ENCODE measurements around the gene SBK1. TPM values are rescaled to one million over a fixed set of nuclear protein-coding genes. Genes with fewer than 3 reads are reported as not detected.

Gene SBK1
- total RNA-seq, 4 donors from 2014 or later, result 0.09 to 0.38 (median 0.12) TPM; not detected in 1

DNA sequence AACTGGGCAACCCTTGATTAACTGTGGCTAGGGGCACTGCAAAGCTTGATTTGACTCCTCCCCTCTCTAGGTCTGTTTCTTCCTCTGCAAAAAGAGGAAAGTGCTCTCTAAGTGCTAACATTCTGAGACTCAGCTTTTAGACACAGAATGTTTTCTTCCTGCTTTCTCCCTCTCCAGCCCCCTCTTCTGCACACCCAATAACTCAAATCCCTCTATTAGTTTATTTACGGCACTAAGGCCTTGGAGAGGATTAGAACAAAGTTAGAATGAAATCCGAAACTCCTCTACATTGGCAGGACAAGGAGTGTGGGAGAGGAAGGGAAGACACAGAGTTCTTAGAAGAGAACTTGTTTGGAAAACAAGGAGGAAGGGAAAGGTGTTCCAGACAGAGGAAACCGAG is 3.3 kb upstream of the SBK1 start:
- TF ChIP-seq CTCF (IDR thresholded peaks at IDR 0.05), result no peak
- DNase-seq (ENCODE audit: low spot score) (no peak), ATAC-seq (ENCODE audit: low FRiP score) (no peak)

DNA sequence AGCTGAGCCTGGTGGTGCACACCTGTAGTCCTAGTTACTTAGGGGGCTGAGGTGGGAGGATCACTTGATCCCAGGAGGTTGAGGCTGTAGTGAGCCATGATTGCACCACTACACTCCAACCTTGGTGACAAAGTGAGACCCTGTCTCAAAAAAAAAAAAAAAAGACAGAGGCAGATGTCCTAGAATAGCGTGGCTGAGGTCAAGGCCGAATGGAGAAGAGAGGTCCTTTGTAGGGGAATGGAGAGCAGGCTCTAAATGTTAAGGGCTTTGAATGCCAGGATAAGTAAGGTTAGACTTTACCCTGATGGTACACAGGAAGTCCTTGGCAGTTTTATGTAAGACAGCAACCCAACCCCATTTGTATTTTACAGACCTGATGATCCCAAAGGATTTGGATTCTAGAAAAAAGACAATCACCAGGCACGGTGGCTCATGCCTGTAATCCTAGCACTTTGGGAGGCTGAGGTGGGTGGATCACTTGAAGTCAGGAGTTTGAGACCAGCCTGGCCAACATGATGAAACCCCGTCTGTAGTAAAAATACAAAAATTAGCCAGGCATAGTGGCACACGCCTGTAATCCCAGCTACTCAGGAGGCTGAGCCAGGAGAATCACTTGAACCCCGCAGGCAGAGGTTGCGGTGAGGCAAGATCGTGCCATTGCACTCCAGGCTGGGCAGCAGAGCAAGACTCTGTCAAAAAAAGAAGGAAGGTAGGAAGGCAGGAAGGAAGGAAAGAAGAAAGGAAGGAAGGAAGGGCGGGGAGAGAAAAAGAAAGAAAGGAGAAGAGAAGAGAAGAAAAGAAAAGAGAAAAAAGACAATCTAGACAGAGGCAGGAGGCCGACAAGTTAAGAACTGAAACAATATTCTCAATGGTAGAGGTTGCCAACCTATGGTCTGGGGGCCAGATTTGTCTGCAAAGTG is 2.1 kb upstream of the SBK1 start:
- ATAC-seq (ENCODE audit: low FRiP score) (no peak), DNase-seq (ENCODE audit: low spot score) (no peak)
- no peak for TF ChIP-seq CTCF (IDR thresholded peaks at IDR 0.05)

DNA sequence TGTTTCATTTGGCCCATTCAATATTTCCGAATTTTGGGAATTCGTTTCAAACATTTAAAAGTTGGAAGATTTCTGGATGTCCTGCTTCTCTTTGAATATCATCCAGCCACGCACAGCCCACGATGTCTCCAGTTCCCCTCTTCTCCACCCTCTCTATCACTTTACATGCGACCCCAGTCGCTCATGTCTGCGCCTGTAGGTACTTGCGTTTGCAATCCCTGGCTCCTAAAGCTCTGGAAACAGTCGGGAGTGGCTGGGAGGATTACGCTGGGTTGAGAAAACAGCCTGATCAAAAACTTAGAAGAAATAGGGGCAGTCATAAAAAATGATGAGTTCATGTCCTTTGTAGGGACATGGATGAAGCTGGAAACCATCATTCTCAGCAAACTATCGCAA is 1.5 kb upstream of the SBK1 start:
- no peak for TF ChIP-seq CTCF (IDR thresholded peaks at IDR 0.05)
- DNase-seq (ENCODE audit: low spot score) (no peak), ATAC-seq (ENCODE audit: low FRiP score) (no peak)

GRCh38 chr16:28292731-28293600 is 641 bp downstream of the SBK1 start:
- ATAC-seq (ENCODE audit: low FRiP score) (peak; percentile 14), DNase-seq (ENCODE audit: low spot score) (no peak)
- TF ChIP-seq CTCF (IDR thresholded peaks at IDR 0.05), result no peak

DNA sequence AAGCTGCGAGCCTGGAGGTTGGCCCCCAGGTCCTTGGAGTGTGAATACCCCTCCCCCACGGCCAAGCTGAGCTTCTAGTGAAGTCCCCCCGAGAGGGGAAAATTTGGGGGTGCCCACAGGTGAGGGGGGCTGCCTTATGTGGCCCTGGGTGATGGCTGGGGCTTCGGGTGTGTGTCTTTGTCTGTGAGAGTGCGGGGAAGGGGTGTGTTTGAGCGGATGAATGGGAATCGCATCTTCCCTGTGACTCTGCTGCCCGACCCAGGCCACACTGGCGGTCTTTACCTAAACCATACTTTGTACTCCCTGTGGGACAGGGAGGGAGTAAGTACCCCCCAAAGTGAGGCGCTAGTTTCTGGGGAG is 1.3 kb downstream of the SBK1 start:
- TF ChIP-seq CTCF (IDR thresholded peaks at IDR 0.05), result no peak
- ATAC-seq (ENCODE audit: low FRiP score) (no peak), DNase-seq (ENCODE audit: low spot score) (no peak)

DNA sequence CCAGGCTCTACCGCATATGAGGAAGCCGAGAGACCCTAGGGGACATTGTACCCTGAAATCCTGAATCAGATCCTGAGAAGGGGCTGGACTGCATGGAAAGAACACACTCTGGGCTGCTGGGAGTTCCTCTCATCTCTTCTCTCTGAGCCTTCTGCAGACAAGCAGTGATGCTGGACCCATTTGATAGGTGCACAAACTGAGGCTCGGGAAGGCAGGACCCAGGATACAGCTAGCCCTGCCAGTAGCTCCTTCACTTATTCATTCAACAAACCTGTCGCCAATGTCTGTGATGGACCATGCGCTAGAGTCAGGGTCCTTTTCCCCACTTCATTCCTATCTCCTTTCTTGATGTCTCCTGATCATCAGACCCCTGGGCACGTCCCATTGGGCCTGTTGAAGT is 1.9 kb downstream of the SBK1 start:
- DNase-seq (ENCODE audit: low spot score) (no peak), ATAC-seq (ENCODE audit: low FRiP score) (no peak)
- TF ChIP-seq CTCF (IDR thresholded peaks at IDR 0.05), result no peak
